ENCODE measurements around the gene FAM169A.
"Not testable (repeated sequence)": the region's sequence is repeated elsewhere in the genome, so short reads cannot be mapped to it uniquely, and the experiment has no call there.

The FAM169A gene

DNA sequence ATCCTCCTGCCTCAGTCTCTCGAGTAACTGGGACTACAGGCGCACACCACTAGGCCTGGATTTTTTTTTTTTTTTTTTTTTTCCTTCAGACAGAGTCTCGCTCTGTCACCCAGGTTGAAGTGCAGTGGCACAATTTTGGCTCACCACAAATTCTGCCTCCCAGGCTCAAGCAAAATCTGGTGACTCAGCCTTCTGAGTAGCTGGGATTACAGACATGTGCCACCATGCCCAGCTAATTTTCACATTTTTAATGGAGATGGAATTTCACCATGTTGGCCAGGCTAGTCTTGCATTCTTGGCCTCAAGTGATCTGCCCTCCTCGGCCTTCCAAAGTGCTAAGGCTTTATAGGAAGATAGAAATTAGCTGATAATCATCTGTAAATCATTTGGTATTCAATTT is 55.3 kb downstream of the FAM169A start:
- FAIRE-seq (no peak), DNase-seq (ENCODE audit: insufficient read length, low spot score) (no peak)

DNA sequence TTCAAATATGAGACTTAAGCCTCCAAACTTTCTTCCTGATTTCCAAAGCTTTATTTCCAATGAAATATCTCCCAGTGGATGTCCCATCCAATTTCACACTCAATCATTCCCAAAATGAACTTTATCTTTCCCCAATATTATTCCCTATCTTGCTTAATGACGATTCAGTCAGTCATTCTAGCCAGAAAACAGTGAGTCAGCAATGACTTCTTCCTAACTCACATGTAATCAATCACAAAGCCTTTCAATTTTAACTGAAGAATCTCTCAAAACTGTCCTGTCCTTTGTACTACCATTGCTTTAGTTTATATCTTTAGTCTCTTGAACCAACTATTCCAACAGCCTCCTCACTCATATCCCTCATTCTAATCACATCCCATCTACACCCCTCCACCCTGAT is 64.2 kb downstream of the FAM169A start:
- FAIRE-seq (no peak), DNase-seq (ENCODE audit: insufficient read length, low spot score) (no peak)

DNA sequence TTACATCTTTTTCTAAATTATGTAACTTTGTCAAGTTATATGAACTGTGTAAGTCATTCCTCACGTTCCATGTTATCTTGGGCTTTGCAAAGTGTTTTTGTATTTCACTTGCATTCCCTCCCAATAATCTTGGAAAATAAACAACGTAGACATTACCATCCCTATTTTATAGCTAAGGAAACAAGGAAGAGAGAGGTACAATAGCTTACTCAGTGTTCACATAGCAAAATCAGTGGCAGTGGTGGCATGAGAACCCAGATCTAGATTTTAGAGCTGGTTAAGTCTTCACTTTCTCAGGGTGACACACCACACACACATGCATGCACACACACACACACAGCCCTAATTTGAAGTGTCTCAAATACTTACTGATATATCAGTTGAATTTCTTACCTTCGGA is 65.0 kb downstream of the FAM169A start:
- DNase-seq (ENCODE audit: insufficient read length, low spot score) = no peak
- FAIRE-seq = no peak

DNA sequence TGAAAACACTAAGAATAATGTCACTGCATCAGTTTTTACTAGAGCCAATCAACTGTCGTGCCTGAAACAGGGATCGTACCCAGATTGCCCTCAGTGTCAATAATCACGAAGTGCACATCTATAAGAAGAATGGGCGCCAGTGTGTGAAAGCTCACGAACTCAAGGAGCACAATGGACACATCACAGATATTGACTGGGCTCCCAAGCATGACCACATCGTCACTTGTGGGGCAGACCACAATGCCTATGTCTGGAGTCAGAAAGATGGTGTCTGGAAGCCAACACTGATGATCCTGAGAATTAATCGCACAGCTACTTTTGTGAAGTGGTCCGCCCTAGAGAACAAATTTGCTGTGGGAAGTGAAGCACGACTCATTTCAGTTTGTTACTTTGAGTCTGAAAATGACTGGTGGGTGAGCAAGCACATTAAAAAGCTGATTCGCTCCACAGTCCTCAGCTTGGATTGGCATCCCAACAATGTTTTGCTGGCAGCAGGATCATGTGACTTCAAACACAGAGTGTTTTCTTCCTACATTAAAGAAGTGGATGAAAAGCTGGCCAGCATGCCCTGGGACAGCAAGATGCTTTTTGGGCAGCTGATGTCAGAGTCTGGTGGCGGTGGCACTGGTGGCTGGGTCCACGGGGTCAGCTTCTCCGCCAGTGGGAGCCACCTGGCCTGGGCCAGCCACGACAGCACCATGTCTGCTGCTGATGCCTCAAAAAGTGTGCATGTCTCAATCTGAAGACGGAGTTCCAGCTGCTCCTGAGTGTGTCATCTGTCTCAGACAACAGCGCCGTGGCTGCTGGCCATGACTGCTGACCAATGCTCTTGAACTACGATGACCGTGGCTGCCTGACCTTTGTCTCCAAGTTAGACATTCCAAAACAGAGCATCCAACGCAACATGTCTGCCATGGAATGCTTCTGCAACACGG is 66.9 kb downstream of the FAM169A start:
- FAIRE-seq (peak; percentile 77), DNase-seq (ENCODE audit: insufficient read length, low spot score) (no peak)

DNA sequence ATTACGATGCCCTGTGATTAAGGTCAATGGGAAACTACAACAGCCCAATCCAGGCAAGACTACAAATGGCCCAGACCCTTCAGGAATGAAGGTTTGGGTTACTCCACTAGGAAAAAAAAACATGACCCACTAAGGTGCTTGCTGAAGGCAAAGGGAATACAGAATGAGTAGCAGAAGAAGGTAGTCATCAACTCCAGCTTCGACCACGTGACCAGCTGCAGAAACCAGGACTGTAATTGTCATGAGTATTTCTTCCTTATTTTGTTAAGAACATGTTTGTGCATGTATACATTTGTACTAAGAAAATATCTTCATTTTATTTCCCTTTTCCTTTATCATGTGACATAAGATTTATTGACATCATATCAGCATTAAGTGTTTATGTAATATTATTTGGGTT is 74.5 kb downstream of the FAM169A start:
- not testable (repeated sequence) for FAIRE-seq; DNase-seq (ENCODE audit: insufficient read length, low spot score)

DNA sequence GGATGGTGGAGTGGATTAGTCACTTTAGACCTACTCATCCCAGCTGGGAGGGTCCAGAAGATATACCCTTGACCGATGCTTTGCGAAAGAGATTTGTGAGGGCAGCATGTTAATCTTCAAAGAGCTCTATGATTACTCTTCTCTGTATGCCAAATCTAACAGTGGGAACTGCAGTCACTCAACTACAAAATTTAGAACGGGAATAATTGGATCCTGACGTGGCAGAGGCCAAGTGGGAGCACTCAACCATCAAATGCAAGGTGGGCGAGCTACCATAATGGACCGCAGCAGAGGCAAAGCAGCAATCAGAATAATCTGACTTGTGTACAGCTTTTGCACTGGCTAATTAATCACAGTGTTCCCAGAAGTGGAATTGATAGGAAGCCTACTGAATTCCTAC is 78.8 kb downstream of the FAM169A start:
- FAIRE-seq (no peak), DNase-seq (ENCODE audit: insufficient read length, low spot score) (no peak)

DNA sequence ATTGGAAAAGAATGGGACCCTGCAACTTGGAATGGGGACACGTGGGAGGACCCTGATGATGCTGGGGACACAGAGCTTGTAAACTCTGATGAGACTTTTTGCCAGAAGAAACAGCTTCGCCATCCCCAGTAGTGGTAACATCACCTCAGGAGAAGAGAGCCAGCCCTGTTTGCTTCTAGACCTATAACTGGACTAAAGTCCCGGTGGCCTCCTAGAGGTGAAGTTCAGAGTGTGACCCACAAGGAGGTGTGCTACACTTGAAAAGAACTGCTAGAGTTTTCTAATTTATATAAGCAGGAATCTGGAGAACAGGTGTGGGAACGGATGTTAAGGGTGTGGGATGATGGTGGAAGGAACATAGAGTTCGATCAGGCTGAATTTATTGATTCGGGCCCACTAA is 79.3 kb downstream of the FAM169A start:
- DNase-seq (ENCODE audit: insufficient read length, low spot score) (no peak), FAIRE-seq (no peak)

DNA sequence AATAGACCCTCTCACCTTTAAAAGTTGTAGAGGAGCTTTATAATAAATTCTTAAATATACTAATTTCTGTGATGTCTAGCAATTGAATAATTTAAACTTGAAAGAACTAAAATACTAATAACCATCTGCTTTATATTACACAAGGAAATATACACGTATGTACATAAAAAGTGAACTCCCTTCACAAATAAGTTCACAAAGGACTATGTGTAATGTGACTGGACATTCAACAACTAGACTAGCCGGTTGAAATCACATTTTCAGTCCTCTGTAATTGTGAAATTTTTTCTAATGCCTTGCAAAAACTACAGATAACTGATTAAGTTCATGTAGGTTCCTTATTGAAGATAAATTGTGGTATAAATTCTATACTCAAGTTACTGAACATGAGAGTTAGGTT is 87.6 kb downstream of the FAM169A start:
- DNase-seq (ENCODE audit: insufficient read length, low spot score) (no peak), FAIRE-seq (no peak)

DNA sequence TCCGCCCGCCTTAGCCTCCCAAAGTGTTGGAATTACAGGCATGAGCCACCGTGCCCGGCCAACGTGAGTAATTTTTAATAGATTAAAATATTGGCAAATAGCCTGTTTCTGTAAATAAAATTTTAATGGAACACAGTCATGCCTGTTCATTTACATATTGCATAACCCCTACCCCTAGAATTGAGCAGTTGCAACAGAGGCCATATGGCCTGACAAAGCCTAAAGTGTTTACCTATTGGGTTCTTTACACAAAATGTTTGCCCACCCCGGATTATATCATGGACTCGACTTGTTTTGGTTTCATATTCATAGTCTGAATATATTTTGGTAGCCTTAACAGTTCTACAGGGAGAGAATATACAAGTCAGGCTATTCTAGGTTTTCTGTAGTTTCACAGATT is 93.8 kb downstream of the FAM169A start:
- DNase-seq (ENCODE audit: insufficient read length, low spot score) (no peak), FAIRE-seq (no peak)

DNA sequence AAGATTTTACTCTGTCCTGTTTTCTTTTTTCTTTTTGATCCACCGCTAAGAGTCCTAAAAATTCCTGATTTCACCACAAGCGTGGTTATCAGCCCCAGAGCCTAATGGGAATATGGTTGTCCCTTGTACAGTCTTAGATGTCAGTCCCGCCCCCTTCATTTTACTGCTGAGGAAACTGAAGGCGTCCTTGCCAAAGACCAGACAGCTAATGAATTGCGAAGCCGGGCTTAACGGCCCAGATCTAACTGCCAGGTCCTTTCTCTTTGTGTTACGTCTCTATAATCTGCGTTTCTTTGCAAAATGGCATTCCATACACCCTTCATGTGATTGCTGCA is 98.6 kb downstream of the FAM169A start:
- DNase-seq (ENCODE audit: insufficient read length, low spot score) = peak; percentile 22
- no peak for FAIRE-seq

DNA sequence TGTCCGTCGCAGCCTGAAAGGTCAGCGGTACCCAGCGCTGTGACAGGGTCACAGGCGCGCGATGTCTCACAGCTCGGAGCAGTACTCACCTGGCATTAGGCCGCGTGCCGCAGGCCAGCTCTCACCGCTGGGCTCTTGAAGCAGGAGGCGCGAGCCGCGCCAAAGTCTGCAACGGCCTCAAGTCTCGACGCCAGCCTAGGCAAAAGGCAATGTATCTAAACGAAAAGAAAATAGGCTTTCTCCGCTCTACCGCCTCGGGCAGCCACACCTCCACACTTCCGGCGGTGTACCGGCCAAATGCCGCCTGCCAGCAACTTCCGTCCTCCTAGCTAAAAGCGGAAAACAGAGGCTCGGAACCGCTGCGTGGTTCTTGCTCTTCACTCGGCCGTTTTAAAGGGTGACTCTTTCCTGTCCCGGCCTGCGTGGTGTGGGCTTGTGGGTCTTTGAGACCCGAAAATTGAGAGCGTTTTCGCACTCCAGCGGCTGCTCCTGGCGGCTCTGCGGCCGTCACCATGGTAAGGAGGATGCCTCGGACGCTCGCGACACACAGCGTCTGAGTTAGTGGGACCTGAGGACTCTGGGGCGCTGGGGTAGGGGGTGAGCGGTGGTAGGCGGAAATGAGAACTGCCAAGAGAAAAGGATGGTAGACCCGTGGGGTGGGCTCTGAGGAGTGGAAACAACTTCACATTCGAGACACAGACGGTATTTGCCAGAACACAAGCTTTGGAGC is 99.2 kb downstream of the FAM169A start, which contains the start of the genes GFM2 and NSA2:
GFM2 (minus strand) TSS at position 269 of the 730 bp plus-strand sequence. CDS start 3,375 bp downstream, outside the sequence.
NSA2 (plus strand) TSS at position 401 of the 730 bp plus-strand sequence; CDS start at position 513, 112 bp downstream.
- peak; percentile 54 for DNase-seq (ENCODE audit: insufficient read length, low spot score)
- FAIRE-seq = no peak

DNA sequence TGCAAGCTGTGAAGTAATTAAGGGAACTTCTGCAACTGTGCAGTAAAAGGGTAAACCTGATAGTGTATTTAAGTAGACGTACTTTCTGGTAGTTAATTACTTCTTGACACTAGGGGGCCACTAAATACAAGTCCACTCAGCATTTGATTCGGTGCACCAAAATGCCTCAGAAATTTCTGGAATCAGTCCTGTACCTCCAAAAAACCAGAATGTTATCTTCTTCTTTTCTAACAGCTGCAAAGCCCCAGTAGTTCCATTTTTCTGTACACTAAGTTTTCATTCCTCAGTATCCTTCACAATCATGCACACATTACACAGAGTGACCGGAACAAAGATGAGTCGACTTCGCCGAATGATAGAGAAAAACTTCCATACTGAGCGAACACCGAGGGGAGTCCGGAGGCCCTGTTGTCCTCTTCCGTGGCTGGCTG is 99.8 kb downstream of the FAM169A start:
- DNase-seq (ENCODE audit: insufficient read length, low spot score) = peak; percentile 35
- no peak for FAIRE-seq

DNA sequence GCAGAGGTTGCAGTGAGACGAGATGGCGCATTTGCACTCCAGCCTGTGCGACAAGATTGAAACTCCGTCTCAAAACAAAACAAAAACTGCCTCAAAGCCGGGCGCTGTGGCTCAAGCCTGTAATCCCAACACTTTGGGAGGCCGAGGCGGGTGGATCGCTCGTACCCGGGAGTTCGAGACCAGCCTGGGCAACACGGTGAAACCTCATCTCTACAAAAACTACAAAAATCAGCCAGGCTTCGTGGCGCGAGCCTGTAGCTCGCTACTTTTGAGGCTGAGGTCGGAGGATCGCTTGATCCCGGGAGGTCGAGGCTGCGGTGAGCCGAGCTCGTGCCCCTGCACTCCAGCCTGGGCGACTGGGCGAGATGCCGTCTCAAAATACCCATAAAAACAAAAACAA is 100.3 kb downstream of the FAM169A start:
- no peak for FAIRE-seq
- DNase-seq (ENCODE audit: insufficient read length, low spot score) = no peak

DNA sequence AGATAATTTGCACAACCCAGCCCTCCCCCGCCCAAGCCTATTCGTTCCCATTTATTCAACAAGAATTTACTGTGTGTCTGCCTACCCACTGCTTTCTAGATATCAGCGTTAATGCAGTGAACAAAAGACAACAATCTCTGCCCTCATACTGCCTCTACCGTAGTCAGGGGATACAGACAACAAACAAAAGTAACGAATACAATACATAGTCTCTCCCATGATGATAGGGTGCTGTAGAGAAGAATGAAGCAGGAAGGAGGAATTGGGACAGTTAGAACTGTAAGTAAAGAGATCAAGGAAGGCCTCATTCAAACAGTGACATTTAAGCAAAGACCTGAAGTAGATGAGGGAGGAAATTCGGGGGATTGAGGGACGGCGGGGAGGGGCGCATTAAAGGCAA is 101.0 kb downstream of the FAM169A start:
- FAIRE-seq (no peak), DNase-seq (ENCODE audit: insufficient read length, low spot score) (no peak)

DNA sequence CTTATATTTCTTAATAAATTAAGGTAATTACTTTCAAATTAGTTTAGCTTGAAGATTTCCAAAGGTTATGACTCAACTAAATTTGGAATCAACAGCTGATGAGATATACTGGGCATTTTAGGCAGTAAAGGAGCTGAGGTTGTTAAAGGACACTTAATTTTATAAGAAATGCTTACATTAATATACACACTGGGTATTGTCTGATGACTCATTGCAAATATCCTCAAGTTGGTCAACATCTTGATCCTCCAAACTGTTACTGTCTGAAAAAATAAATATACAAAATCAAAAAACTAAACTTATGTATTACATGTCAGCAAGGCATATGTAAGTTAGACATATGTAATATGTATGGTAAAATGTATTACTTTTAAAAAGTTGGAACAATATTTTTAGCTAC is 102.7 kb downstream of the FAM169A start:
- no peak for DNase-seq (ENCODE audit: insufficient read length, low spot score)
- no peak for FAIRE-seq

DNA sequence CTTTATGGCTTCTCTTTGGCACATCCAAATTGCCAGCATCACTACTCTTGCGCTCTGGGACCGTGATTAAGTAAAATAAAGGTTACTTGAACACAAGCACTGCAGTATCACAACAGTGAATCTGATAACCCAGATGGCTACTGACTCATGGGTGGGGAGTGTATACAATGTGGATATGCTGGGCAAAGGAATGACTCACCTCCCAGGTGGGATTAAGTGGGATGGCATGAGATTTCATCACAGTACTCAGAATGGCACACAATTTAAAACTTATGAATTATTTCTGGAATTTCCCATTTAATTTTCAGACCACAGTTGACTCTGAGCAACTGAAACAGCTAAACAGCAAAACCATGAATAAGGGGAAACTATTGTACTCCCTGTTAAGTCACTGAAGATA is 103.6 kb downstream of the FAM169A start:
- peak; percentile 51 for DNase-seq (ENCODE audit: insufficient read length, low spot score)
- peak; percentile 83 for FAIRE-seq

DNA sequence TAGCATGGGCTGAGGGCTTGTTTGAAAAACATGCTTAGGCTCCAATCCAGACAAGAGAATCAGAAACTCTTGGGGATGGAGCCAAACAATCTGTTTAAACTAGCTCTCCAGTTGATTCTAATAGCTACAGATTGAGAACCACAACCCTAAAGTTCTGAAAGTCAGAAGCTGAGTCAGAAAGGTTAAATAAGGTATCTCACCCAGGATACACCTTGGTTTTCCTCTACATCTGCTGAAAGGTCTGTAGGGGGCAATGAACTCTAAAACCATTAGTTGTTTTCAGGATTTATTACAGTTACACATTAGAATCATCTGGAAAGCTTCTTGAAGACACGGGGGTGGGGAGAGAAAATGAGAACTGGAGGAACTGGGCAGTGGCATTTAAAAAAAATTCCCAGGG is 104.9 kb downstream of the FAM169A start:
- DNase-seq (ENCODE audit: insufficient read length, low spot score) (no peak), FAIRE-seq (no peak)

DNA sequence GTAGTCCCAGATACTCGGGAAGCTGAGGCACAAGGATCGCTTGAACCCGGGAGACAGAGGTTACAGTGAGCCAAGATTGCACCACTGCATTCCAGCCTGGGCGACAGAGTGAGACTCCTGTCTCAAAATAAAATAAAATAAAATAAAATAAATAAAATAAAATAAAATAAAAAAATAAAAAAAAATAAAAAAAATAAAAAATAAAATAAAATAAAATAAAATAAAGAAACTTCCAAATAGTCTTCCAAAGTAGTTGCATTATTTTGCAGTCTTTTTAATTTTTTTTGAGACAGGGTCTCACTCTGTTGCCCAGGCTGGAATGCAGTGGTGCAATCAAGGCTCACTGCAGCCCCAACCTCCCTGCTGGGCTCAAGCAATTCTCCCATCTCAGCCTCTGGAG is 117.4 kb downstream of the FAM169A start:
- not testable (repeated sequence) for DNase-seq (ENCODE audit: insufficient read length, low spot score); FAIRE-seq

DNA sequence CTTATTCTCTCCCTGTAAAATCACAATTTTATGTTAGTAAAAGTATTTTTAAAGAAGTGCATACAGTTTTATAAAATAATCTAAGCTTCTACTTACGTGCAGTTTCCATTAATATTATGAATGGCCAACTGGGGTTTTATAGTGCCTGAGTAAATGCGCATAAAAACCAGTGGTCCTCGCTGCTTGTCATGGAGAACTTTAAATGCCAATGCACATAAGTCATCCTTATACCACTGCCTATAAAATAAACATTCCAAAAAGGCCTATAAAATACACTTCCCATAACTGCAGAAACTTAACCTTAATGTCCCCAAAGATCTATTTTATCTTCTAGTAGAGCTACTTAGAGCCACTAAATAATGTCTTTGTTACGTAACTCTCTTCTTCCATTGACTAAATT is 127.8 kb downstream of the FAM169A start:
- FAIRE-seq (no peak), DNase-seq (ENCODE audit: insufficient read length, low spot score) (no peak)

DNA sequence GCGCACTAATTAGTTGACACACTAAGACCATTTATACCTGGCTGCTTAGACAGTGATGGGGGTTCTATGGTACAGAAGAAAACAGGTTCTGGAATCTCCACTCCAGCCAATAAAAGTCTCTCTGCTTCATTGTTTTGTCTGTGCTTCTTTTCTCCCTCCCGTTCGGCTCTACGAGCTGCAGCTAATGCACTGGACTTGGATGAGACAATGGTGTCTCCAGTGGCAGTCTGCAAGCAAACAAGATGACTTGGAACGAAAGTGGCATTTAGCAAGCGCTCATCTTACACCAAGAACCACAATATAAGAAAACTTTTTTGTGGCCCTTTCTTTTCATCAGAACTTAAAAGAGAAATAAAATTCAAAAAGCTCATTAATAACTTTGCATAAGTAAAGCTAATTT is 129.4 kb downstream of the FAM169A start:
- FAIRE-seq (no peak), DNase-seq (ENCODE audit: insufficient read length, low spot score) (no peak)

All from HTR-8/SVneo (cell line).